GM18867 (cell line): ENCODE measurements around the gene EPPIN.

Source experiments
- ATAC-seq: cut with Tn5 transposase; IDR thresholded peaks from one replicate; pipeline ENCODE4 v1.9.1; 2021; ENCODE audit warnings: mild to moderate bottlenecking, moderate library complexity; ENCODE audit not compliant: unreplicated experiment

EPPIN gene

DNA sequence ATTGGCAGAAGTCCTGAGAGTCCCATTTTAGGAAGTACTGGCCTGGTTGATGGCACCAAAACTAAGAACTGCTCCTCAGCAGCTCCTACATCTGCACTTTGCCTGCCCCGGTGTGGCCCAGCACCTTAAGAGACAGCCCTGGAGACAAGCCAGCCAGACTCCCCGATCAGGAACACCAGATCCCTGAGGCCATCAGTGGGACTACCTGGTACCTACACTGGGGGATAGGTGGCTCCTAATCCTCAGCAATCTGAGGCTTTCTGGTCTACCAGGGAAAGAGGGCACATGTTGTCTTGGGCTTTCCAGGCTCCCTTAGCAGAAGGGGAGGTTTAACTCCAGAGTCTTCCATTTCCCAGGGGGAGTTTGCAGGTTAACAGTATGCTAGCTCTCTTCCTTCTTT, 7.8 kb downstream of the EPPIN start, which contains the start of gene WFDC6:
TSS of gene WFDC6 (minus strand) at position 101 of the 400 bp plus-strand sequence. CDS start at position 26, 75 bp downstream.
- no peak for ATAC-seq

DNA sequence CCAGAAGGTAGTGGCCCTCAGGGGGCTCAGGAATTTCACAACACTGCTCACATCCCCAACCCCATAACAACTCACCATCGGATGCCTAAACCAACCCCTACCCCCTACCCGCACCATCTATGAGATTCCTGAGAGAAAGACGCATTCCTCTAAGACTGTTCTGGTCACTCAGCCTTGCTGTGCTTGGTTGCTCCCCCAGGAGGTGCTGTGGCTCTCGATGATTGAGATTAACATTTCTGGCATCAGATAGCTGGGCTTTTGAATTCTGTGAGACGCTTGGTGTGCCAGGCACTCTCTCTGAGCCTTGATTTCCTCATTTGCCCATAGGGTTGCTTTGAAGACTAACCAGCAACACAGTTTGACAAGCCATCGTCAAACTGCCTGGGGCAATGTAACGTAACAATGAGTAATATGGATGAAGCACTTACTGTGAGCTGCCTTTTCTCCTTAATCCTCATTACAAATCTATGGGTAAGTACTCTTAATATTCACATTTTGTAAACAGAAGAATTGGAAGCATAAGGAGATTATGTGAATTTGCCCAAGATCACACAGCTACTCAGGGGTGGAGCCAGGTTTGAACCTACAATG, 8.9 kb downstream of the EPPIN start:
- no peak for ATAC-seq

DNA sequence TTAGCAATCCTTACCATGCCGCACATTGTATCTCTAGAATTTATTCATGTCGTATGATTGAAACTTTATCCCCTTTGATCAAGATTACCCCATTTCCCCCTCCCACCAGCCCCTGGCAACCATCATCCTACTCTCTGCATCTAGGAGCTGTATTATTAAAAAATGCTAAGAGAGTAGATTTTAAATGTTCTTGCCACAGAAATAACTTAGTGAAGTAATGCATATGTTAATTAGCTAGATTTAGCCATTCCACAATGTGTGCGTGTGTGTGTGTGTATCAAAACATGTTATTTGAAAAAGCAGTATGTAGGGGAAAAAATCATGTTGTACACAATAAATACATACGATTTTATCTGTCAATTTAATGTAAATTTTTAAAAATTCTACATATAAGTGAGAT, 19.9 kb downstream of the EPPIN start:
- ATAC-seq: no peak

DNA sequence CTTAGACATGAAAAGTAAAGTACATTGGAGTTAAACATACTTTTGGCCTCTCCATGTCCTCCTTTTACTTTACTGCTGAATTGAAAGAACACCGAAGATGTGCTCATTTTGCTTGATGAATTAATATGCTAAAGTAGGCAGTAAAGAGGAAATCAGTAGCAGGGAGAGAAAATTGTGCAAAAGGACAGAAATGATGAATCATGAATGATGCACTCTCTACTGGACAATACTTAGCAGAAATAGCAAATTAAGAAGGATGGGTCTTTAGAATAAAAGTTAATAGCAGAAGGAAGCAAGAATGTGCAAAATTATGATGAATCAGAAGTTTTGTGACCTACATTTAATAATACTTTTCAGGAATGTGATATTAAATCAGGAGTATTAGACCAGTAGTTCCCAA, 23.4 kb downstream of the EPPIN start:
- ATAC-seq: no peak

GRCh38 chr20:45518282-45518681, 28.9 kb downstream of the EPPIN start:
- ATAC-seq: no peak

DNA sequence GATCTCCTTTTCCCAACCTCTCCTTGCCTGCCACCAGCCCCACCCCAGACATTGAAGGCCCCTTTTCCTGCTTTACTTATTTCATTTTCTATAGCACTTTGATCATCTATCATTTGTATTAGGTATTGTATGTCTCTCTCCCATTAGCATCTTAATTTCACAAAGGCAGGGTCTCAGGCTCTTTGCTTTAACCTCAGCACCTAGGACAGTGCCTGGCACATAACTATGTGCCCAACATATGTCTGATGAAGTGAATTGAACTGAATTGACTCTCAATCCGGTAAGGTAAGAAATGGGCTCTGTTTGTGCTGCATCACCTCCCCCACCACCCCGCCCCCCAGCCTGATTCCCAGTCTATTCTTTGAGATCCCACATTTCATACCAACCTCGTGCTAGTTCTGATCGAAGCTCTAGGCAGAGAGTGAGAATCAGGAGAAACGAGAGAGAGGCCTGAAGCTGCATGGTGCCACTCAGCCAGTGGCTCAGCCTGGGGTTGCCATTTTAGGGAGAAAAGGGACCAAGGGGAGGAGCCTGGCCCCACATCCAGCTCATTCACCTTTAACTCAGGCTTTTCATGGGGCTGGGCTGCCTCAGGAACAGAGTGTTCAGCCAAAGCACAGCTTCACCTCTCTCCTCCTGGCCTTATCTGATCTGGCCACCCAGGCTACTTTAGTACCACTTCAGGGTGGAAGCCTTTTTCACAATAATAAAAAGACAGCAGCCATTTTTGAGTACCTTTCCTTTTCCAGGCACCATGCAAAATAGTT, 31.9 kb downstream of the EPPIN start, which contains the start of gene SPINT3:
TSS of gene SPINT3 (minus strand) at position 476 of the 767 bp plus-strand sequence. CDS start at position 462, 14 bp downstream.
- no peak for ATAC-seq

DNA sequence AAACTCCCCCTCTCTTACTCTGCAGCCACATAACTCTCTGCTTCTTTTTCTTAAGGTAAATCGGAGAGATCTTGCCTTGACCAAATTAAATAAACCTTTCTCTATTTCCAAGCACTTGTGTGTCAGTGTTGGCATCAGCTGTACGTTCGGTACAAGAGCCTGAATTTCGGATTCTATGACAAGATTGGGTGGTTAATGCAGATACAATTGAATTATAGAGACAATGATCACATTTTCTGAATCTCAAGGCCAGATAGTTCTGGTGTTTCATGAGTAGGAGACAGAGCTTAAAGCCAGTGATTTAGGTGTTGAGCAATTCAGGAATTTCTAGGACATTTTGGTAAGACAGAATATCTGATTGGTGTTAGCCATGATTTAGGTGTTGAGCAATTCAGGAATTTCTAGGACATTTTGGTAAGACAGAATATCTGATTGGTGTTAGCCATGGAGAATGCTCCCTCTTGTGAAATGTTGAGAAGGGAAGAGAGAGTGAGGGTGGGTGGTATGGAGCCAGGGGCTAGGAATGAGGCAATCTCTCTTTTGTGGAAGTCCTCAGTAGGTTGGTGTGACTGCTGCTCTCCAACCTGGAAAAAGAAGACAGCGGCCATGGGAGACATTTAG, 36.8 kb downstream of the EPPIN start:
- ATAC-seq: no peak

DNA sequence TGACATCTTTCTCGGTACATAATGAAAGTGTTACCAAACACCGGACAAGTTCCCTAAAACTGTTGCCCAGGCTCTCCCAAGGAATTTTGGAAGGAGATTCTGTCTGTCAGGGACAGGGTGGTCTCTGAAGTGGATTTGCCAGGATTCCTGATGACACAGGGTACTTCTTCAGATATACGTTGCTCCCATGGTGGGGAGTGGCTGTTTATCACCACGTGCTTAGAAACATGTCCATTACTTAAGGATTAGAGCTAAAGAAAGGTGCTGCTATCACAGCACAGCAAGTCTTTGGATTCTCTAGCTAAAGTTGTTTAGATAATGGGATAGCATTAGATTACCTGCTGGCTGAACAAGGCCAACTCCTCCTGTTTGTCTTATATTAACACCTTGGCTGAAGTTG, 38.1 kb downstream of the EPPIN start:
- ATAC-seq: no peak

DNA sequence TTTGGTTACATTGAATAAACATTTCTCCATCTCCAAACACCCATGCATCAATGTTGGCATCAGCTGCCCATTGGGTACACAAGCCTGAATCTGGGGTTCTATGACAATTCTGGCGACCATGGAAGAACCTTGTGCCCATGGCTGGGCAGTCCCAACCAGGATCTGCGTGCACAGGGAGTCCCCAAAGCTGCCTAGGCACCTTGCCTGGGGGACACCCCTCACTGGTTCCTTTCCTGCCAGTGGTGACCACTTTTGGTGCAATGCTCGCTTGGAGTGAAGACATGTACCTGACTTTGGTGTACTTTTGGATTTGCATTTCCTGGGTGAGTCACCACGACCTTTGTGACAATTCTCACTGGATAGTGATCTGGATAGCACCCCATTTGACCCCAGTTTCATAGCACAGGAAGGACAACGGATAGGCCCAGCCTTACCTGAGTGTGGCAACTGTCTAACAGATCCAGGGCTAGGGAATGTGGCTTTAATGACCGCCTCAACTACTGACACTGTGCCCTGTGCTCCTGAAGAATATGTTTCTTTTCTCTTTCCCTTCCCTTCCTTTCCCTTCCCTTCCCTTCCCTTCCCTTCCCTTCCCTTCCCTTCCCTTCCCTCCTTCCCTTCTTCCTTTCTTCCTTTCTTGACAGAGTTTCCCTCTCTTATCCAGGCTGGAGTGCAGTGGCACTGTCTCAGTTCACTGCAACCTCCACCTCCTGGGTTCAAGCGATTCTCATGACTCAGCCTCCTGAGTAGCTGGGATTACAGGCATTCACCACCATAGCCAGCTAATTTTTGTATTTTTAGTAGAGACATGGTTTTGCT, 38.9 kb downstream of the EPPIN start:
- ATAC-seq: no peak

DNA sequence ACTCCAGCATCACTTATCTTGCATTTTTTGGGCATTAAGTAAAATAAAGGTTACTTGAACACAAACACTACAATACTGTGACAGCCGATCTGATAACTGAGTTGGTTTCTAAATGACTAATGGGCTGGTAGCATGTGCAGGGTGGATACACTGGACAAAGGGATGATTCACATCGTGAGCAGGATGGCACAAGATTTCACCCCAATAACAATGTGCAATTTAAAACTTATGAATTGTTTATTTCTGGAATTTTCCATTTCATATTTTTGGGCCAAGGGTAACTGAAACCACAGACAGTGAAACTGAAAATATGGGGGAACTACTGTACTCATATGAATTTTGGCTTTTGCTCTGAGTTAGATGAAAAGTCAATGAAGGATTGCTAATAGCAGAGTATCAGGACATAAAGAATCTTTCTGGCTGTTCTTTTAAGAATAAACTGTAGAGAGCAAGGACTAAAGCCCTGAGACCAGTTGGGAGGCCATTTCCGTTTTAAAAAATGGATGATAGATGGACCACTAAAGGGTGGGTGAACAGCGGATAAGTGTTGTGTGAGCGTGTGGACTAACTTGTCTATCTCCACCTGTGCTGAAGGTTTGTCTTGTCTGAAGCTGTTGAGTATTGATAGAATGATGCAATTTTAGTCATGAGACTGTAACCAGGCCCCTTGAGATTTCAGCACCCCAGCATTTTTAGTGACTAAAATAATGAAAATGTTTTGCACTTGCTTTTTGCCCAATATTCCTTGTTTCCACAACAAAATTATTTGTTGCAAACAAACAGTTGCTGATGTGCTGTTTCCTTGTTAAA, 40.0 kb downstream of the EPPIN start:
- ATAC-seq: no peak

GRCh38 chr20:45506398-45506797, 40.8 kb downstream of the EPPIN start:
- ATAC-seq: no peak

DNA sequence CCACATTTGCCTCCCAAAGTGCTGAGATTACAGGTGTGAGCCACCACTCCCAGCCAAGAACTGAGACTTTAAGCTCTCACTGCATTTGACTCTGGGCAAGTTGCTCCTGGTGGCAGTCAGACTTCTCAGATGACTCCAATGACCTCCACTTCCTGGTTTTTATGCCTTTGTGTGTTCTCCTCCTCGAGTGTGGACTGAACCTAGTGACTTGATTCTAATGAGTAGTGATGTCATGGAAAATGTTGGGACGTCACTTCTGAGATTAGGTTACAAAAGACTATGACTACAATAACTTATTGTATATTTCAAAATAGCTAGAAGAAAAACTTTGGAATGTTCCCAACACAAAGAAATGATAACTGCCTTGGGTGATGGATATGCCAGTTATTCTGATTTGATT, 43.8 kb downstream of the EPPIN start:
- ATAC-seq: no peak

DNA sequence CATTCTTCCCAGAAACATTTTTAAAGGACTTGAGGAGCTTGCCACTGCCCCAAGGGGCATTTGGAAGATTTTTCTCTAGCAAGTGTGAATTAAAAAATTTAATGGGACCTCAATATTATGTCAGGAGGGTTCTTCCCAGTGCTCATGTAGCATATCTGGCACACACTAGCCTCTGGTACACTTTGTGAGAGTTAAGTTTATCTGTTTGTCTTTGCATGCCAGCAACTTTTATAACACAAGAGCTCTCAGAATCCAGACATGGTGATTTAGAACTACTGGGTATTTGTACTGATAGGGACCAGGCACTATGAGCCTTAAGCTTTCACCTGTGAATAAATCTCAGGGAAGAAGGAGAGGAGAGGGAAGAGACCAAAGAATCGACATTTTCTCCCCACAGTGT, 44.6 kb downstream of the EPPIN start:
- no peak for ATAC-seq

GRCh38 chr20:45501600-45501999, 45.6 kb downstream of the EPPIN start:
- no peak for ATAC-seq

DNA sequence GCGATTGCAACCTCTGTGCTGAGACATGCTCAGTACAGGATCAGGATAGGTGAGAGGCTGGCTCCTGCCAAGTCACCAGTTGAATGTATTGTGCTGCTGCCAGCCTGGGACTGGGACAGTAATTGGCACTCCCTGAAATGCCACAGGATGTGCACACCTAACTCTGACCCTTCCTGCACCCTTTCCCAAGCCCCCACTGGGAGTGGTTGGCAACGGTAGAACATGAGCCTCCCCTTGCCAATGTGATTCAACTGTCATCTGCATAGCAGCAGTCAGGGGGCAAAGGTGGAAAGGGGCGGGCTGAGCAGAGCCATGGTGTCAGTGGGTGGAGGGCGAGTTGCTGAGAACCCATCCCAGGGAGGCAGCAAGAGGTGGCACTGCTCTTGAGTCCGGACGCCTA, 47.2 kb downstream of the EPPIN start:
- ATAC-seq: no peak

GRCh38 chr20:45497971-45498494, 49.2 kb downstream of the EPPIN start:
- no peak for ATAC-seq

DNA sequence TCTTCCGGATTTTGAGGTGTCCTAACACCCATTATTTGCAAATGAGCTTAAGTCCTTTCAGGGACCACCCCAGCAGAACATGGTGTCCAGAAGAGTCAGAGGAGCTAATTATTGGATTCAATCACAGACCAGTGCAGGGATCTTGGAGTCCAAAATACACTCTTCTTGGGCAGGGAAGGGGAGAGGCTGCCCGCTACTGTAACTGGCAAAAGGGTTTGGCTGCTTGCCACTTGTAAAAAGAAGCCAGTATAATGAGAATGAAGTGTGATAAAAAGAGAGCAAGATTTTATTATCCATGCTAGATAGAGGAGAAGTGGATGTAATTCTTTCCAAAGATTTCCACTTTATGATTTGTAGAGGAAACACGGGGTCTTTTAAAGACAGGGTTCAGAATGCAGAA, 51.0 kb downstream of the EPPIN start:
- ATAC-seq: no peak

GRCh38 chr20:45495501-45495941, 51.7 kb downstream of the EPPIN start:
- no peak for ATAC-seq
